Urinary bladder (tissue), 4 donors: ENCODE results near the gene ABL1. TPM values are rescaled to one million over a fixed set of nuclear protein-coding genes. Genes with fewer than 3 reads are reported as not detected.
"Not testable (repeated sequence)": the region's sequence is repeated elsewhere in the genome, so short reads cannot be mapped to it uniquely, and the experiment has no call there.

Experiments used
- DNase-seq: peaks from one replicate; pipeline ENCODE4 v3.0.0-alpha.2; 2015; ENCODE audit errors: extremely low spot score
- H3K27ac ChIP-seq: one replicate; pipeline ENCODE4 v1.5.1; 2013; ENCODE audit warnings: low read depth, mild to moderate bottlenecking, moderate library complexity
- H3K36me3 ChIP-seq: one replicate; pipeline ENCODE4 v1.6.1; 2013; ENCODE audit warnings: mild to moderate bottlenecking, moderate library complexity; ENCODE audit not compliant: insufficient read depth
- H3K4me1 ChIP-seq: one replicate; pipeline ENCODE4 v1.6.1; 2013; ENCODE audit warnings: mild to moderate bottlenecking, moderate library complexity; ENCODE audit not compliant: insufficient read depth
- H3K4me3 ChIP-seq: one replicate; pipeline ENCODE4 v1.5.1; 2013; ENCODE audit warnings: low read depth, low read length
- whole genome bisulfite sequencing: extraction: QIAGEN DNeasy Blood & Tissue Kit; methylation state at CpG from one replicate; pipeline ENCODE4 v1.1.7; 2013; 5-methylcytosine and 5-hydroxymethylcytosine counted together
- polyA plus RNA-seq: library from polyadenylated mRNA; stranded (reverse); fragments of 200-250 nt; gene quantifications from one replicate; pipeline ENCODE4 v1.2.3, GENCODE V29; 2013
- total RNA-seq: library from RNA; depleted of rRNA; stranded (reverse); fragments of >200 nt; gene quantifications from one replicate; pipeline ENCODE4 v1.2.3, GENCODE V29; 2014
- donor health status: healthy with polysubstance abuse.
- donor health status: healthy.

ABL1 gene
- total and polyA plus RNA-seq, 2 donors = 46.5 to 125 TPM

- not testable (repeated sequence) for H3K36me3 ChIP-seq, H3K4me1 ChIP-seq, H3K4me3 ChIP-seq, H3K27ac ChIP-seq, DNase-seq
- 87% methylated on average over 8 of the region's 8 CpGs for WGBS
These were observed 13.5 kb downstream of the ABL1 start for GRCh38 chr9:130848514-130848913.

GRCh38 chr9:130849356-130849755 is 14.3 kb downstream of the ABL1 start:
- Histone ChIP-seq H3K4me3 (no peak overlapping the region), H3K4me1 (no peaks in the 10 kb centered on the region), H3K27ac (no peak overlapping the region), H3K36me3 (peaks cover 2% of the 10 kb centered on the region)
- WGBS = 66% methylated on average over 9 of the region's 9 CpGs
- DNase-seq = no peak

- 73% methylated on average over 7 of the region's 7 CpGs for whole genome bisulfite sequencing
- Histone ChIP-seq H3K4me3 (no peak overlapping the region), H3K27ac (no peak overlapping the region), H3K4me1 (no peaks in the 10 kb centered on the region), H3K36me3 (peaks cover 2% of the 10 kb centered on the region)
- no peak for DNase-seq
These were observed 17.7 kb downstream of the ABL1 start for GRCh38 chr9:130852801-130853200.

- Histone ChIP-seq H3K4me3 (no peak overlapping the region), H3K4me1 (no peaks in the 10 kb centered on the region), H3K36me3 (peaks cover 2% of the 10 kb centered on the region), H3K27ac (no peak overlapping the region)
- DNase-seq = no peak
- 58% methylated on average over 8 of the region's 8 CpGs for WGBS
These were observed 19.0 kb downstream of the ABL1 start for GRCh38 chr9:130854092-130854491.

- Histone ChIP-seq H3K4me1 (no peaks in the 10 kb centered on the region), H3K36me3 (peaks cover 2% of the 10 kb centered on the region), H3K27ac (no peak overlapping the region), H3K4me3 (no peak overlapping the region)
- no peak for DNase-seq
- 93% methylated on average over 9 of the region's 9 CpGs for WGBS
These were observed 19.8 kb downstream of the ABL1 start for GRCh38 chr9:130854835-130855234.

GRCh38 chr9:130856474-130856873 is 21.4 kb downstream of the ABL1 start:
- Histone ChIP-seq H3K27ac (no peak overlapping the region), H3K4me1 (no peaks in the 10 kb centered on the region), H3K4me3 (no peak overlapping the region), H3K36me3 (peaks cover 2% of the 10 kb centered on the region)
- no peak for DNase-seq
- WGBS = 71% methylated on average over 8 of the region's 8 CpGs

- 34% methylated on average over 22 of the region's 22 CpGs for WGBS
- Histone ChIP-seq H3K4me3 (no peak overlapping the region), H3K27ac (no peak overlapping the region), H3K36me3 (no peaks in the 10 kb centered on the region), H3K4me1 (no peaks in the 10 kb centered on the region)
- no peak for DNase-seq
These were observed 23.0 kb downstream of the ABL1 start for GRCh38 chr9:130857864-130858738.

- no peak for DNase-seq
- Histone ChIP-seq H3K4me3 (no peak overlapping the region), H3K4me1 (no peaks in the 10 kb centered on the region), H3K27ac (peak overlapping the region; percentile 28), H3K36me3 (no peaks in the 10 kb centered on the region)
- WGBS = 50% methylated on average over 20 of the region's 20 CpGs
These were observed 24.0 kb downstream of the ABL1 start for GRCh38 chr9:130858739-130859705.

GRCh38 chr9:130860458-130861316 is 25.6 kb downstream of the ABL1 start:
- Histone ChIP-seq H3K4me1 (no peaks in the 10 kb centered on the region), H3K36me3 (no peaks in the 10 kb centered on the region), H3K4me3 (no peak overlapping the region), H3K27ac (no peak overlapping the region)
- no peak for DNase-seq
- 26% methylated on average over 28 of the region's 28 CpGs for WGBS

- H3K36me3 ChIP-seq = no peaks in the 10 kb centered on the region
- no peaks in the 10 kb centered on the region for H3K4me1 ChIP-seq
- WGBS = 55% methylated on average over 8 of the region's 8 CpGs
- H3K4me3 ChIP-seq = no peak overlapping the region
- no peak for DNase-seq
- no peak overlapping the region for H3K27ac ChIP-seq
These were observed 26.5 kb downstream of the ABL1 start for GRCh38 chr9:130861372-130862180.

GRCh38 chr9:130862217-130862616 is 27.2 kb downstream of the ABL1 start:
- WGBS = 76% methylated on average over 8 of the region's 8 CpGs
- no peak overlapping the region for H3K4me3 ChIP-seq
- DNase-seq = no peak
- H3K27ac ChIP-seq = no peak overlapping the region
- H3K4me1 ChIP-seq = no peaks in the 10 kb centered on the region
- H3K36me3 ChIP-seq = no peaks in the 10 kb centered on the region

- Histone ChIP-seq H3K27ac (no peak overlapping the region), H3K4me3 (no peak overlapping the region), H3K4me1 (no peaks in the 10 kb centered on the region), H3K36me3 (peaks cover 2% of the 10 kb centered on the region)
- no peak for DNase-seq
- WGBS = 81% methylated on average over 23 of the region's 23 CpGs
These were observed 27.7 kb downstream of the ABL1 start for GRCh38 chr9:130862747-130863146.
